Sigmoid colon (tissue), 7 donors: ENCODE results near the gene KCNN1. TPM values are rescaled to one million over a fixed set of nuclear protein-coding genes. Genes with fewer than 3 reads are reported as not detected.

Experiments used
- DNase-seq: peaks from one replicate; pipeline ENCODE4 v3.0.0-alpha.2; 2019
- H3K27ac ChIP-seq, 4 donors: fragments of 200-600 bp; sonication (generic); one replicate each; pipeline ENCODE4 v1.5.1; 2016 to 2019; ENCODE audit warnings: mild to moderate bottlenecking in 1 of 4
- H3K27me3 ChIP-seq, 3 donors: fragments of 200-600 bp; sonication (generic); one replicate each; pipeline ENCODE4 v1.5.1; 2019; ENCODE audit warnings: mild to moderate bottlenecking in 1 of 3
- H3K36me3 ChIP-seq, 4 donors: fragments of 200-600 bp; sonication (generic); one replicate each; pipeline ENCODE4 v1.5.1; 2016 to 2019
- H3K4me1 ChIP-seq, 4 donors: fragments of 200-600 bp; sonication (generic); one replicate each; pipeline ENCODE4 v1.5.1; 2017 to 2019
- H3K4me3 ChIP-seq, 4 donors: fragments of 200-600 bp; sonication (generic); one replicate each; pipeline ENCODE4 v1.5.1; 2017 to 2019; ENCODE audit warnings: mild to moderate bottlenecking in 2 of 4, moderate library complexity in 1 of 4
- H3K9me3 ChIP-seq, 4 donors: fragments of 200-600 bp in 3 of 4; sonication (generic) in 3 of 4; one replicate each; pipeline versions ENCODE4 v1.5.1 to v1.6.1; 2013 to 2019
- EP300 ChIP-seq, 4 donors: sonication (generic); formaldehyde crosslinking; IDR thresholded peaks; one replicate each; pipeline ENCODE4 v1.6.1; 2017; ENCODE audit warnings: antibody characterized with exemption in 4 of 4
- POLR2A ChIP-seq, 2 donors: fragments of 450-650 bp; IDR thresholded peaks; one replicate each; pipeline ENCODE4 v1.6.1; 2016; ENCODE audit warnings: antibody characterized with exemption in 2 of 2, mild to moderate bottlenecking in 2 of 2, moderate library complexity in 2 of 2
- POLR2AphosphoS5 ChIP-seq, 4 donors: sonication (generic); formaldehyde crosslinking; IDR thresholded peaks; one replicate each; pipeline ENCODE4 v1.6.1; 2017; ENCODE audit warnings: antibody characterized with exemption in 4 of 4
- WGBS, 2 donors: extraction: QIAGEN DNeasy Blood & Tissue Kit; methylation state at CpG; one replicate each; pipeline ENCODE4 v1.1.7; 2013; 5-methylcytosine and 5-hydroxymethylcytosine counted together
- intact Hi-C: fragments of 100-400 bp; cut with DNase I; formaldehyde crosslinking; loops from one replicate; pipeline ENCODE4 v1.15.1; 2023
- polyA plus RNA-seq, 3 donors: library from polyadenylated mRNA; stranded (reverse); fragments of 200-250 nt; gene quantifications; one replicate each; pipeline ENCODE4 v1.2.3, GENCODE V29; 2013
- total RNA-seq, 4 donors: library from RNA; depleted of rRNA; stranded (reverse); fragments of >200 nt; gene quantifications; one replicate each; pipeline ENCODE4 v1.1.0, GENCODE V29; 2016
- TF ChIP-seq, protein P1 (sequence below), 4 experiments: fragments of 450-650 bp in 3 of 4; fragments of 200-600 bp in 1 of 4; IDR thresholded peaks; one replicate each; pipeline ENCODE4 v1.5.1; 2016 to 2019; ENCODE audit warnings: antibody characterized with exemption in 4 of 4, mild to moderate bottlenecking in 3 of 4, moderate library complexity in 2 of 4
- donor health status: healthy with polysubstance abuse.
- donor health status: Bipolar disorder and iron deficiency.
- donor health status: healthy.

Gene KCNN1
- total and polyA plus RNA-seq, 7 donors = 0.17 to 0.55 (median 0.33) TPM; not detected in 4

DNA sequence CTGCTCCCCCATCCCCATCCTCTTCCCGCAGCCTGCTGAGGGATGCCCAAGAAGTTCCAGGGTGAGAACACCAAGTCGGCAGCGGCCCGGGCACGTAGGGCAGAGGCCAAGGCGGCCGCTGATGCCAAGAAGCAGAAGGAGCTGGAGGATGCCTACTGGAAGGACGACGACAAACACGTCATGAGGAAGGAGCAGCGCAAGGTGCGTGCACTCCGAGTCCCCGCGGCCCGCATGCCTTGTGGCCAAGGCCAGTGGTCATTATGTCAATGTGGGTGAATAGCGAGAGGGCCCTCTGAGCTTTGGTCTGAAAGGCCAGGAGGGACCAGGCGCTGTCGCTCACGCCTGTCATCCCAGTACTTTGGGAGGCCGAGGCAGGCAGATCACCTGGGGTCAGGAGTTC is 30.5 kb upstream of the KCNN1 start:
- intact Hi-C loops = loop anchor here (5.0 kb wide), 1 partner anchor 121 kb away; no protein-coding TSS in a partner anchor
- H3K4me3 ChIP-seq = no peak overlapping the region
- DNase-seq = no peak
- WGBS, 2 donors = 92 to 93% methylated on average over 21 of the region's 21 CpGs
- TF ChIP-seq EP300 (IDR thresholded peaks at IDR 0.05) = no peak
- TF ChIP-seq, protein P1, sequence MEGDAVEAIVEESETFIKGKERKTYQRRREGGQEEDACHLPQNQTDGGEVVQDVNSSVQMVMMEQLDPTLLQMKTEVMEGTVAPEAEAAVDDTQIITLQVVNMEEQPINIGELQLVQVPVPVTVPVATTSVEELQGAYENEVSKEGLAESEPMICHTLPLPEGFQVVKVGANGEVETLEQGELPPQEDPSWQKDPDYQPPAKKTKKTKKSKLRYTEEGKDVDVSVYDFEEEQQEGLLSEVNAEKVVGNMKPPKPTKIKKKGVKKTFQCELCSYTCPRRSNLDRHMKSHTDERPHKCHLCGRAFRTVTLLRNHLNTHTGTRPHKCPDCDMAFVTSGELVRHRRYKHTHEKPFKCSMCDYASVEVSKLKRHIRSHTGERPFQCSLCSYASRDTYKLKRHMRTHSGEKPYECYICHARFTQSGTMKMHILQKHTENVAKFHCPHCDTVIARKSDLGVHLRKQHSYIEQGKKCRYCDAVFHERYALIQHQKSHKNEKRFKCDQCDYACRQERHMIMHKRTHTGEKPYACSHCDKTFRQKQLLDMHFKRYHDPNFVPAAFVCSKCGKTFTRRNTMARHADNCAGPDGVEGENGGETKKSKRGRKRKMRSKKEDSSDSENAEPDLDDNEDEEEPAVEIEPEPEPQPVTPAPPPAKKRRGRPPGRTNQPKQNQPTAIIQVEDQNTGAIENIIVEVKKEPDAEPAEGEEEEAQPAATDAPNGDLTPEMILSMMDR (IDR thresholded peaks at IDR 0.05) = no peak
- TF ChIP-seq POLR2A (IDR thresholded peaks at IDR 0.05) = no peak
- no peak for TF ChIP-seq POLR2AphosphoS5 (IDR thresholded peaks at IDR 0.05)
- H3K27ac ChIP-seq = no peak overlapping the region
- no peaks in the 10 kb centered on the region for H3K27me3 ChIP-seq
- peaks cover 0 to 46% (median 5%) of the 10 kb centered on the region in 4 donors for H3K36me3 ChIP-seq
- peaks cover 0 to 23% (median 21%) of the 10 kb centered on the region in 4 donors for H3K4me1 ChIP-seq
- H3K9me3 ChIP-seq = no peaks in the 10 kb centered on the region

DNA sequence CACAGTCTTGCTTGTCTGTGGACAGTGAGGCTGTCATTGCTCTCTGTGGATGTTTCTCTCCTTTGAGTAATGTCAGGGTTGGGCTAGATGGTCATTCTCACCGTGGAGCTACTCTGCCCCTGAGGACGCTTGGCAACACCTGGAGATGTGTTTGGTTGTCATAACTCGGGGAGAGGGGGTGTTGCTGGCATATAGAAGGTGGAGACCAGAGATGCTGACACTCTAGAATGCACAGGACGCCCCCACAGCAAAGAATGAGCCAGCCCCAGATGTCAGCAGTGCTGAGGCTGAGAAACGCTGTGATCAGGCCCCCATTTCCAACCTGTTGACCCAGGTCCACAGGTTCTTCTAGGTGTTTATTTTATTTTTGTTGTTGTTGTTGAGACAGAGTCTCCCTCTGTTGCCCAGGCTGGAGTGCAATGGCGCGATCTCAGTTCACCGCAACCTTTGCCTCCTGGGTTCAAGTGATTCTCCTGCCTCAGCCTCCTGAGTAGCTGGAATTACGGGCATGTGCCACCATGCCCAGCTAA is 29.5 kb upstream of the KCNN1 start:
- TF ChIP-seq POLR2AphosphoS5 (IDR thresholded peaks at IDR 0.05) = no peak
- no peak for TF ChIP-seq POLR2A (IDR thresholded peaks at IDR 0.05)
- TF ChIP-seq, protein P1 (IDR thresholded peaks at IDR 0.05) = no peak
- no peak for TF ChIP-seq EP300 (IDR thresholded peaks at IDR 0.05)
- Histone ChIP-seq H3K27me3 (no peaks in the 10 kb centered on the region), H3K36me3 (peaks cover 0 to 46% (median 5%) of the 10 kb centered on the region in 4 donors), H3K4me3 (no peak overlapping the region), H3K27ac (no peak overlapping the region), H3K9me3 (no peaks in the 10 kb centered on the region), H3K4me1 (peaks cover 0 to 15% (median 13%) of the 10 kb centered on the region in 4 donors)
- intact Hi-C loops = loop anchor here (5.0 kb wide), 1 partner anchor 120 kb away; no protein-coding TSS in a partner anchor
- no peak for DNase-seq
- WGBS, 2 donors = 89 to 93% methylated on average over 9 of the region's 9 CpGs

DNA sequence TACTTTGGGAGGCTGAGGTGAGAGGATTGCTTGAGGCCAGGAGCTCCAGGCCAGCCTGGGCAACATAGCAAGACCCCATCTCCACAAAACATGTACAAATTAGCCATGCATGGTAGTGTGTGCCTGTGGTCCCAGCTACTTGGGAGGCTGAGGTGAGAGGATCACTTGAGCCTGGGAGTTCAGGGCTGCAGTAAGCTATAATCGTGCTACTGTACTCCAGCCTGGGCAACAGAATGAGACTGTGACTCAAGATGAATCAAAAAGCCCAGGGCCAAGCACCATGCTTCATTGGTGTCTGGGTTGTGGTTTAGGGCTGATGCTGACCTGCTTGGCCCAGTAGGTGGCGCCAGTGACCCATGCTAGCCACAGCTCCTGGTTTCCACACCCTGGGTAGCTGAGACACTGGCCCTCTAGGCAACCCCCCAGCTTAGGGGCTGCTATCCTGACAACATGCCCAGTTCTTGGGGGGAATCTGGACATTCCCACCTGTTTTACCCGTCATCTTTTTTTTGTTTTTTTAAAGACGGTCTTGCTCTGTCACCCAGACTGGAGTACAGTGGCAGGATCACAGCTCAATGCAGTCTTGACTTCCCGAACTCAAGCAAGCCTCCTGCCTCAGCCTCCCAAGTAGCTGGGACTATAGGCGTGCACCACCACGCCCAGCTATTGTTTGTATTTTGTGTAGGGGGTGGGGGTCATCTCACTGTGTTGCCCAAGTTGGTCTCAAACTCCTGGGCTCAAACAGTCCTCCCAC is 28.6 kb upstream of the KCNN1 start:
- no peaks in the 10 kb centered on the region for H3K9me3 ChIP-seq
- peak; percentile 82 for DNase-seq
- peaks cover 0 to 12% (median 11%) of the 10 kb centered on the region in 4 donors for H3K4me1 ChIP-seq
- H3K36me3 ChIP-seq = peaks cover 0 to 46% (median 5%) of the 10 kb centered on the region in 4 donors
- 43 to 57% methylated on average over 7 of the region's 7 CpGs for WGBS, 2 donors
- TF ChIP-seq, protein P1 (IDR thresholded peaks at IDR 0.05) = peak; percentile 82 to 93 (median 90)
- TF ChIP-seq POLR2A (IDR thresholded peaks at IDR 0.05) = no peak
- intact Hi-C loops = loop anchor here (1.0 to 5.0 kb wide), 2 partner anchors 59 to 119 kb away; no protein-coding TSS in a partner anchor
- H3K4me3 ChIP-seq = no peak overlapping the region
- H3K27me3 ChIP-seq = no peaks in the 10 kb centered on the region
- H3K27ac ChIP-seq = no peak overlapping the region

DNA sequence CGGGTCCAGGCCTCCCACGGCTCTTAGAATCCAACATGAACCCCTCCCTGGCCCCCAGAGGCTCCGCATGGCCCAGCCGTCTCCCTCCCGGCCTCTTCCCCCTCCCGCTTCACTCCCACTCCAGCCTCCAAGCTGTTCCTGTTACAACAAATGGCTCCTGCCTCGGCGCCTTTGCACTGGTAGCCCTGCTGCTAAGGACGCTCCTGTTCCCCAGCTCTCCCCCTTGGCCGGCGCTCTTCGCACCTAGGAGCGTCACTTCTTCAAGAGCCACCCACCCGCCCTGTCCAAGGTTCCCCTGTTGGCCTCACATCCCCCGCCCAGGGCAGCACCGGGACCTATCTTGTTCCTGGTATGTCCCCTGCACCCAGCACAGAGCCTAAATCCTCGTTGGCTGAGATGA is 24.7 kb upstream of the KCNN1 start:
- Histone ChIP-seq H3K4me1 (peaks cover 0 to 23% (median 18%) of the 10 kb centered on the region in 4 donors), H3K27me3 (no peaks in the 10 kb centered on the region), H3K4me3 (no peak overlapping the region), H3K9me3 (no peaks in the 10 kb centered on the region), H3K36me3 (peaks cover 0 to 39% (median 5%) of the 10 kb centered on the region in 4 donors), H3K27ac (no peak overlapping the region)
- TF ChIP-seq POLR2A (IDR thresholded peaks at IDR 0.05) (no peak), POLR2AphosphoS5 (IDR thresholded peaks at IDR 0.05) (no peak), EP300 (IDR thresholded peaks at IDR 0.05) (no peak)
- TF ChIP-seq, protein P1 (IDR thresholded peaks at IDR 0.05) = no peak
- WGBS, 2 donors = 89 to 91% methylated on average over 17 of the region's 17 CpGs
- intact Hi-C loops = no loop called here
- DNase-seq = no peak
